HepG2 (cell line): ENCODE results near the gene EFCAB8.

ENCODE experiments used
- CTCF ChIP-seq: sonication (generic); formaldehyde crosslinking; IDR thresholded peaks from 2 replicates; pipeline ENCODE4 v1.5.0; 2020; ENCODE audit warnings: mild to moderate bottlenecking, missing genetic modification reagents, moderate library complexity
- EP300 ChIP-seq, 3 experiments: sonication (generic) in 1 of 3; formaldehyde crosslinking in 1 of 3; IDR thresholded peaks; 2 replicates each; pipeline versions ENCODE4 v1.5.1 to v1.6.1; 2011 to 2020; ENCODE audit warnings: low read depth in 2 of 3, low read length in 2 of 3, borderline replicate concordance in 1 of 3, improper control_type of control experiment in 1 of 3, mild to moderate bottlenecking in 1 of 3, missing genetic modification reagents in 1 of 3, moderate library complexity in 1 of 3
- ETV5 ChIP-seq: IDR thresholded peaks from 2 replicates; pipeline ENCODE4 v1.6.1; 2018; ENCODE audit warnings: missing biosample characterization, missing genetic modification reagents, inconsistent platforms, borderline replicate concordance
- GABPA ChIP-seq, 2 experiments: IDR thresholded peaks; 2 replicates each; pipeline ENCODE4 v1.6.1; 2011 to 2016; ENCODE audit warnings: low read depth in 2 of 2, low read length in 1 of 2, missing biosample characterization in 1 of 2, missing genetic modification characterization in 1 of 2
- MZF1 ChIP-seq: sonication (generic); formaldehyde crosslinking; IDR thresholded peaks from 2 replicates; pipeline ENCODE4 v1.8.1; 2023; ENCODE audit warnings: mild to moderate bottlenecking, missing genetic modification reagents, borderline replicate concordance
- PAX8 ChIP-seq: sonication (generic); formaldehyde crosslinking; IDR thresholded peaks from 2 replicates; pipeline ENCODE4 v1.8.0; 2022; ENCODE audit warnings: mild to moderate bottlenecking, missing genetic modification reagents, borderline replicate concordance
- POLR2A ChIP-seq, 2 experiments: IDR thresholded peaks; 2 replicates each; pipeline ENCODE4 v1.6.1; 2011; ENCODE audit warnings: low read depth in 2 of 2, low read length in 2 of 2, mild to moderate bottlenecking in 1 of 2, moderate library complexity in 1 of 2; ENCODE audit not compliant: insufficient read depth in 1 of 2
- RAD21 ChIP-seq: fragments of 450-650 bp; formaldehyde crosslinking; IDR thresholded peaks from 2 replicates; pipeline ENCODE4 v1.5.0; 2020; ENCODE audit warnings: mild to moderate bottlenecking
- RBM22 ChIP-seq: fragments of 200-400 bp; formaldehyde crosslinking; optimal IDR thresholded peaks from 2 replicates; pipeline ENCODE3; 2017; ENCODE audit warnings: mild to moderate bottlenecking, low read length, moderate library complexity
- TBP ChIP-seq: sonication (generic); formaldehyde crosslinking; IDR thresholded peaks from 2 replicates; pipeline ENCODE4 v1.5.0; 2020; ENCODE audit warnings: missing genetic modification reagents
- TSC22D2 ChIP-seq: sonication (generic); formaldehyde crosslinking; IDR thresholded peaks from 2 replicates; pipeline ENCODE4 v1.5.1; 2020; ENCODE audit warnings: missing genetic modification reagents, mild to moderate bottlenecking, borderline replicate concordance
- ZBTB2 ChIP-seq: sonication (generic); formaldehyde crosslinking; IDR thresholded peaks from 2 replicates; pipeline ENCODE4 v1.8.0; 2022; ENCODE audit warnings: low read depth, missing genetic modification reagents
- ZBTB34 ChIP-seq: sonication (generic); formaldehyde crosslinking; IDR thresholded peaks from 2 replicates; pipeline ENCODE4 v1.8.0; 2022; ENCODE audit warnings: mild to moderate bottlenecking, missing genetic modification reagents
- ZNF317 ChIP-seq: sonication (generic); formaldehyde crosslinking; IDR thresholded peaks from 2 replicates; pipeline ENCODE4 v1.5.0; 2020; ENCODE audit warnings: mild to moderate bottlenecking, missing genetic modification reagents

GRCh38 chr20:32839227-32839981 lies 19.3 kb upstream of the EFCAB8 start:
- no peak for TF ChIP-seq TBP (CRISPR knock-in tag)
- TF ChIP-seq ZBTB2 (CRISPR knock-in tag) = no peak
- no peak for TF ChIP-seq MZF1 (CRISPR knock-in tag)
- TF ChIP-seq ZBTB34 (CRISPR knock-in tag) = no peak
- TF ChIP-seq TSC22D2 (CRISPR knock-in tag) = no peak
- no peak for TF ChIP-seq ETV5 (CRISPR knock-in tag)
- no peak for TF ChIP-seq CTCF (CRISPR knock-in tag)
- no peak for TF ChIP-seq ZNF317 (CRISPR knock-in tag)
- no peak for TF ChIP-seq EP300 (IDR thresholded peaks at IDR 0.05; ENCODE audit: low read depth in 2 of 2, low read length in 2 of 2)
- no peak for TF ChIP-seq EP300 (CRISPR knock-in tag; IDR thresholded peaks at IDR 0.05; ENCODE audit: borderline replicate concordance)
- no peak for TF ChIP-seq RBM22
- no peak for TF ChIP-seq GABPA (IDR thresholded peaks at IDR 0.05; ENCODE audit: low read depth, low read length)
- no peak for TF ChIP-seq GABPA (CRISPR knock-in tag; IDR thresholded peaks at IDR 0.05; ENCODE audit: low read depth)
- no peak for TF ChIP-seq RAD21 (CRISPR knock-in tag)
- no peak for TF ChIP-seq POLR2A (IDR thresholded peaks at IDR 0.05; ENCODE audit: insufficient read depth in 1 of 2, low read depth in 2 of 2, low read length in 2 of 2)
- no peak for TF ChIP-seq PAX8 (CRISPR knock-in tag)
